ENCODE results near the gene SLC40A1. TPM values are rescaled to one million over a fixed set of nuclear protein-coding genes. Genes with fewer than 3 reads are reported as not detected.

Gene SLC40A1
- total RNA-seq, 1 donor from 2014 or later: 11.8 TPM

GRCh38 chr2:189599245-189599644 lies 18.7 kb upstream of the SLC40A1 start:
- no peak for ATAC-seq

GRCh38 chr2:189595417-189595816 lies 14.8 kb upstream of the SLC40A1 start:
- no peak for ATAC-seq

- no peak for ATAC-seq
Observed at GRCh38 chr2:189594305-189594704, 13.7 kb upstream of the SLC40A1 start.

- no peak for ATAC-seq
Observed at GRCh38 chr2:189593115-189593514, 12.5 kb upstream of the SLC40A1 start.

GRCh38 chr2:189592353-189592984 lies 11.9 kb upstream of the SLC40A1 start:
- ATAC-seq: no peak

GRCh38 chr2:189587780-189588179 lies 7.2 kb upstream of the SLC40A1 start:
- no peak for ATAC-seq

- ATAC-seq: peak; percentile 57
Observed at GRCh38 chr2:189585226-189585756, 4.7 kb upstream of the SLC40A1 start.

- ATAC-seq: no peak
Observed at GRCh38 chr2:189584686-189585085, 4.1 kb upstream of the SLC40A1 start.

- ATAC-seq: no peak
Observed at GRCh38 chr2:189583227-189584198, 2.9 kb upstream of the SLC40A1 start.

- ATAC-seq: no peak
Observed at GRCh38 chr2:189582809-189583192, 2.2 kb upstream of the SLC40A1 start.

- no peak for ATAC-seq
Observed at GRCh38 chr2:189582140-189582808, 1.7 kb upstream of the SLC40A1 start.

- peak; percentile 24 for ATAC-seq
Observed at GRCh38 chr2:189581354-189582139, 961 bp upstream of the SLC40A1 start.

GRCh38 chr2:189580241-189580651 lies 340 bp downstream of the SLC40A1 start:
- ATAC-seq: peak; percentile 27

- ATAC-seq: peak; percentile 50
Observed at GRCh38 chr2:189579585-189580186, 900 bp downstream of the SLC40A1 start.

- ATAC-seq: no peak
Observed at GRCh38 chr2:189578272-189578950, 2.2 kb downstream of the SLC40A1 start.

GRCh38 chr2:189577121-189577520 lies 3.5 kb downstream of the SLC40A1 start:
- no peak for ATAC-seq

GRCh38 chr2:189576396-189576795 lies 4.2 kb downstream of the SLC40A1 start:
- no peak for ATAC-seq

GRCh38 chr2:189574793-189575475 lies 5.7 kb downstream of the SLC40A1 start:
- no peak for ATAC-seq

- no peak for ATAC-seq
Observed at GRCh38 chr2:189570570-189571031, 10.0 kb downstream of the SLC40A1 start.

GRCh38 chr2:189569295-189569910 lies 11.2 kb downstream of the SLC40A1 start:
- ATAC-seq: no peak

Measured in esophagus mucosa (tissue), 1 donor.